T-cell (primary cell): ENCODE measurements around the gene GRXCR1. TPM values are rescaled to one million over a fixed set of nuclear protein-coding genes. Genes with fewer than 3 reads are reported as not detected.

Experiments
- ATAC-seq, 4 experiments: fragments of 200-7000 bp in 3 of 4; fragments of 150-1000 bp in 1 of 4; cut with Tn5 transposase; replicated peaks in 1 of 4; 1 replicate in 3 of 4; 2 replicates in 1 of 4; pipeline ENCODE4 v1.10.0; 2021; ENCODE audit warnings: moderate library complexity in 3 of 4, mild to moderate bottlenecking in 2 of 4, moderate number of reproducible peaks in 1 of 4
- CTCF ChIA-PET, 2 donors: fragments of 300-600 bp; sonication (Branson Sonifier 250); formaldehyde crosslinking; loops; one replicate each; lab custom pipeline; 2022; ENCODE audit warnings: antibody characterized with exemption in 2 of 2; lab: Charles Lee
- POLR2A ChIA-PET, 2 donors: fragments of 300-600 bp; sonication (Branson Sonifier 250); formaldehyde crosslinking; loops; one replicate each; lab custom pipeline; 2022; ENCODE audit warnings: antibody characterized with exemption in 2 of 2; lab: Charles Lee
- DNase-seq, 35 experiments: peaks; one replicate each; pipeline versions ENCODE4 v3.0.0 to v3.0.0-alpha.2; 2013 to 2023
- H3K27ac ChIP-seq: one replicate; pipeline ENCODE4 v1.5.1; 2013; ENCODE audit warnings: low read length
- H3K27me3 ChIP-seq, 2 experiments: replicated peaks in 1 of 2; 1 replicate in 1 of 2; 2 replicates in 1 of 2; pipeline versions ENCODE4 v1.6.1 to v1.7.0; 2013; ENCODE audit warnings: low read length in 1 of 2, mixed read lengths in 1 of 2; ENCODE audit not compliant: control insufficient read depth in 2 of 2, insufficient read depth in 2 of 2; ENCODE audit errors: extremely low read depth in 1 of 2
- H3K36me3 ChIP-seq, 2 donors: 1 replicate in 1 of 2; 2 replicates in 1 of 2; pipeline versions ENCODE4 v1.6.1 to v1.7.0; 2013; ENCODE audit warnings: low read length in 1 of 2; ENCODE audit not compliant: control insufficient read depth in 2 of 2, insufficient read depth in 1 of 2; ENCODE audit errors: extremely low read depth in 1 of 2
- H3K4me1 ChIP-seq, 2 experiments: 1 replicate in 1 of 2; 2 replicates in 1 of 2; pipeline versions ENCODE4 v1.6.1 to v1.7.0; 2013; ENCODE audit warnings: low read length in 2 of 2, mixed read lengths in 1 of 2; ENCODE audit not compliant: insufficient read depth in 2 of 2, control insufficient read depth in 1 of 2; ENCODE audit errors: extremely low read depth in 1 of 2
- H3K4me3 ChIP-seq, 2 donors: 1 replicate in 1 of 2; 2 replicates in 1 of 2; pipeline versions ENCODE4 v1.5.1 to v1.7.0; 2013; ENCODE audit warnings: mild to moderate bottlenecking in 2 of 2, low read length in 1 of 2, moderate library complexity in 1 of 2; ENCODE audit not compliant: control insufficient read depth in 1 of 2; ENCODE audit errors: extremely low read depth in 1 of 2
- H3K9me3 ChIP-seq: 2 replicates; pipeline ENCODE4 v1.7.0; 2013
- H3K27ac Mint-ChIP-seq, 2 donors: one replicate each; pipeline ENCODE4 v1.8.0; 2020 to 2021; ENCODE audit warnings: mild to moderate bottlenecking in 2 of 2, mixed read lengths in 2 of 2
- H3K27me3 Mint-ChIP-seq, 2 donors: one replicate each; pipeline ENCODE4 v1.8.0; 2021 to 2022; ENCODE audit warnings: mixed read lengths in 2 of 2
- H3K36me3 Mint-ChIP-seq: one replicate; pipeline ENCODE4 v1.8.0; 2021; ENCODE audit warnings: mixed read lengths
- H3K4me1 Mint-ChIP-seq, 3 donors: one replicate each; pipeline ENCODE4 v1.8.0; 2020 to 2022; ENCODE audit warnings: mixed read lengths in 3 of 3, mild to moderate bottlenecking in 1 of 3
- H3K4me3 Mint-ChIP-seq, 3 donors: one replicate each; pipeline ENCODE4 v1.8.0; 2020 to 2022; ENCODE audit warnings: mild to moderate bottlenecking in 3 of 3, mixed read lengths in 3 of 3, moderate library complexity in 3 of 3
- H3K9me3 Mint-ChIP-seq, 3 donors: one replicate each; pipeline ENCODE4 v1.8.0; 2020 to 2022; ENCODE audit warnings: mixed read lengths in 3 of 3
- WGBS: methylation state at CpG from one replicate; pipeline ENCODE4 v1.1.5; 2013; ENCODE audit warnings: missing lambda C conversion rate; ENCODE audit not compliant: insufficient coverage; 5-methylcytosine and 5-hydroxymethylcytosine counted together
- total RNA-seq, 35 experiments: library from RNA in 6 of 35; stranded (reverse) in 6 of 35; fragments of 120-200 nt in 1 of 35; gene quantifications; one replicate each; pipeline versions ENCODE4 v1.2.1 to v1.2.4 and lab custom pipeline; 2013 to 2026

The GRXCR1 gene
- total RNA-seq, 5 donors from 2014 or later (not counting 1 experiment from before 2014, with no cell fraction given), result not detected

GRCh38 chr4:43066415-43066814, 173.9 kb downstream of the GRXCR1 start:
- Histone ChIP-seq H3K27me3 (no peaks in the 10 kb centered on the region), H3K27ac (no peak overlapping the region), H3K4me1 (no peaks in the 10 kb centered on the region), H3K4me3 (no peak overlapping the region), H3K9me3 (no peaks in the 10 kb centered on the region), H3K36me3 (no peaks in the 10 kb centered on the region)
- Mint-ChIP-seq H3K27ac (no peak overlapping the region), H3K4me3 (no peak overlapping the region), H3K27me3 (no peaks in the 10 kb centered on the region), H3K36me3 (no peaks in the 10 kb centered on the region), H3K9me3 (peaks cover 0 to 4% (median 0%) of the 10 kb centered on the region in 3 donors), H3K4me1 (no peaks in the 10 kb centered on the region)
- DNase-seq (no peak), ATAC-seq (no peak)
- ChIA-PET POLR2A (no interaction called here), CTCF (no interaction called here)

- H3K36me3 ChIP-seq, result no peaks in the 10 kb centered on the region
- no peaks in the 10 kb centered on the region for H3K9me3 ChIP-seq
- ChIA-PET CTCF (no interaction called here), POLR2A (no interaction called here)
- Mint-ChIP-seq H3K9me3 (peaks cover 0 to 14% (median 8%) of the 10 kb centered on the region in 3 donors), H3K4me3 (no peak overlapping the region), H3K27me3 (no peaks in the 10 kb centered on the region), H3K4me1 (no peaks in the 10 kb centered on the region), H3K36me3 (no peaks in the 10 kb centered on the region), H3K27ac (no peak overlapping the region)
- DNase-seq (no peak), ATAC-seq (no peak)
- no peaks in the 10 kb centered on the region for H3K4me1 ChIP-seq
- H3K27me3 ChIP-seq, result no peaks in the 10 kb centered on the region
- 88% methylated on average over 5 of the region's 6 CpGs for WGBS
- no peak overlapping the region for H3K4me3 ChIP-seq
- no peak overlapping the region for H3K27ac ChIP-seq
Observed at GRCh38 chr4:43071069-43071468, 178.6 kb downstream of the GRXCR1 start.

Other genes with a start within 250 kb of the GRXCR1 start
- 10 to 100 TPM; 33.7 to 73.2 (median 47.8) TPM for gene ATP8A1, start 235.6 kb upstream of the GRXCR1 start, total RNA-seq